ENCODE results near the gene SRSF7.

Gene SRSF7

GRCh38 chr2:38701542-38701941 is 49.6 kb downstream of the SRSF7 start:
- no peak for DNase-seq (ENCODE audit: low spot score)

- DNase-seq (ENCODE audit: low spot score): no peak
Measured at GRCh38 chr2:38700881-38701458, 50.2 kb downstream of the SRSF7 start.

- no peak for DNase-seq (ENCODE audit: low spot score)
Measured at GRCh38 chr2:38700113-38700785, 50.9 kb downstream of the SRSF7 start.

GRCh38 chr2:38698467-38699003 is 52.6 kb downstream of the SRSF7 start:
- DNase-seq (ENCODE audit: low spot score): no peak

GRCh38 chr2:38697116-38697840 is 53.9 kb downstream of the SRSF7 start:
- DNase-seq (ENCODE audit: low spot score): no peak
